Skeletal muscle tissue (tissue), 4 donors: Measurements from ENCODE around the gene MAD1L1. TPM values are rescaled to one million over a fixed set of nuclear protein-coding genes. Genes with fewer than 3 reads are reported as not detected.

Experiments
- H3K27ac ChIP-seq: one replicate; pipeline ENCODE4 v1.7.0; 2013; ENCODE audit warnings: mild to moderate bottlenecking, low read depth, low read length, inconsistent platforms
- H3K27me3 ChIP-seq, 3 donors: one replicate each; pipeline ENCODE4 v1.7.0; 2013; ENCODE audit warnings: low read length in 3 of 3; ENCODE audit not compliant: control insufficient read depth in 3 of 3, insufficient read depth in 3 of 3
- H3K36me3 ChIP-seq, 3 donors: one replicate each; pipeline ENCODE4 v1.7.0; 2013; ENCODE audit warnings: low read length in 3 of 3; ENCODE audit not compliant: control insufficient read depth in 3 of 3, insufficient read depth in 3 of 3
- H3K4me1 ChIP-seq, 3 donors: one replicate each; pipeline ENCODE4 v1.7.0; 2013; ENCODE audit warnings: low read length in 3 of 3, mild to moderate bottlenecking in 3 of 3; ENCODE audit not compliant: control insufficient read depth in 3 of 3, insufficient read depth in 3 of 3
- H3K4me3 ChIP-seq, 3 donors: one replicate each; pipeline ENCODE4 v1.7.0; 2013; ENCODE audit warnings: low read length in 3 of 3
- H3K9ac ChIP-seq, 3 donors: one replicate each; pipeline ENCODE4 v1.7.0; 2013; ENCODE audit warnings: low read length in 3 of 3, mild to moderate bottlenecking in 3 of 3, moderate library complexity in 2 of 3, low read depth in 1 of 3
- H3K9me3 ChIP-seq, 3 donors: one replicate each; pipeline ENCODE4 v1.7.0; 2013; ENCODE audit warnings: low read length in 3 of 3; ENCODE audit not compliant: control insufficient read depth in 3 of 3
- total RNA-seq: library from RNA; depleted of rRNA; stranded (reverse); fragments of >200 nt; gene quantifications from one replicate; pipeline ENCODE4 v1.2.3, GENCODE V29; 2014
- donor health status: Osteomylitis.

MAD1L1 gene
- total RNA-seq, 1 donor from 2014 or later = 42.3 TPM

DNA sequence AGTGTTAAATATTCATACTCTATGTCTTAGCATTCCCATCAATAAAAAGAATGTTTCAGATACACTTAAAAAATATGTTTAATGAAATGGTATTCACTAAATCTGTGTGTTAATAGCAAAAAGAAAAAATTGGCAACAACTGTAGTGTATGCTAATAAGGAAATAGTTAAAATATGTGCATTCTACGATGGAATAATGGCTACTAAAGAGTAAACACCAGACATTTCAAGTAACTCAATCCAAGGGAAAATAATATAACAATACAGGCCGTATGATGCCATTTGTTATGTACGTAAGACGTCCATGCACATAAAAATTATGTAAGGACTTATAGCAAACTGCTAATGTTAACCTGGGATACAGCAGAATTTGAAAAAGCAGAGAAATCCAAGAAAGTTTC is 46.6 kb downstream of the MAD1L1 start:
- Histone ChIP-seq H3K36me3 (peaks cover 0 to 2% (median 0%) of the 10 kb centered on the region in 3 donors), H3K9ac (no peak overlapping the region), H3K4me1 (peaks cover 0 to 2% (median 0%) of the 10 kb centered on the region in 3 donors), H3K4me3 (no peak overlapping the region), H3K27ac (no peak overlapping the region), H3K27me3 (no peaks in the 10 kb centered on the region), H3K9me3 (peaks cover 0 to 3% (median 0%) of the 10 kb centered on the region in 3 donors)

DNA sequence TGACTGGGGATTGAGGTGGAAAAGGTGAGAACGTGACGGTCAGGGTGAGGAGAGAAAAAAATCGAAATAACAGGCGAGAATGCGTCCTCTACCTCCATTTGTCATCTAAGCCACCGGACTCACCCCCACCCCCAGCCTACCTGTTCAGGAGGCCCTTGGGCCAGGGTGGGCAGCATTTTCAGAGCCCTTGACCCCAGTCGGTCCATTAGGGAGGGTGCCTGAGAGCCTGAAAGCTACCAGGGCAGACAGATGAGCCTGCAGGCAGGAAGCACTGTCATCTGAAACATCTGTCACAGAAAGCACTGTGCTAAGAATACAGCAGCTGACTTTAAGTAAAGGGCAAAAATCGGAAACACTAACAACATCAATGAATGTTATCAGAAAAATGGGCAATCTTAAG is 47.0 kb downstream of the MAD1L1 start:
- no peaks in the 10 kb centered on the region for H3K27me3 ChIP-seq
- H3K36me3 ChIP-seq = peaks cover 0 to 2% (median 0%) of the 10 kb centered on the region in 3 donors
- H3K4me3 ChIP-seq = no peak overlapping the region
- H3K9me3 ChIP-seq = peaks cover 0 to 3% (median 0%) of the 10 kb centered on the region in 3 donors
- no peak overlapping the region for H3K9ac ChIP-seq
- H3K27ac ChIP-seq = no peak overlapping the region
- no peaks in the 10 kb centered on the region for H3K4me1 ChIP-seq

DNA sequence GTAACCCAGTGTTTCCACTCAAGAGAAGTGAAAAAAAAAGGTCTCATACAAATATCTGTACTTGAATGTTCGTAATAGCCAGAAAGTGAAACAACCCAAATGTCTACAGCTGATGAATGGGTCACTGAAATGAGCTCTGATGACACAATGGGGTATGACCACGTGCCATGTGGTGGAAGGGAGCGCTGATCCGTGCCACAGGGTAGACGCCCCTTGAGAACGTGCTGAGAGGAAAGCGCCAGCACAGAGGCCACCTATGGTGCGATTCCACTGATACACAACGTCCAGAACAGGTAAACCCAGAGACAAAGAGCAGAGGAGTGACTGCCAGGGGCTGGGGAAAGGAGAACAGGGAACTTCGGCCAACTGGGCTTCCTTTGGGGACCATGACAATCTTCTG is 50.3 kb downstream of the MAD1L1 start:
- H3K4me1 ChIP-seq = no peaks in the 10 kb centered on the region
- peaks cover 0 to 4% (median 0%) of the 10 kb centered on the region in 3 donors for H3K36me3 ChIP-seq
- no peak overlapping the region for H3K4me3 ChIP-seq
- H3K27me3 ChIP-seq = no peaks in the 10 kb centered on the region
- H3K9ac ChIP-seq = no peak overlapping the region
- no peak overlapping the region for H3K27ac ChIP-seq
- no peaks in the 10 kb centered on the region for H3K9me3 ChIP-seq

DNA sequence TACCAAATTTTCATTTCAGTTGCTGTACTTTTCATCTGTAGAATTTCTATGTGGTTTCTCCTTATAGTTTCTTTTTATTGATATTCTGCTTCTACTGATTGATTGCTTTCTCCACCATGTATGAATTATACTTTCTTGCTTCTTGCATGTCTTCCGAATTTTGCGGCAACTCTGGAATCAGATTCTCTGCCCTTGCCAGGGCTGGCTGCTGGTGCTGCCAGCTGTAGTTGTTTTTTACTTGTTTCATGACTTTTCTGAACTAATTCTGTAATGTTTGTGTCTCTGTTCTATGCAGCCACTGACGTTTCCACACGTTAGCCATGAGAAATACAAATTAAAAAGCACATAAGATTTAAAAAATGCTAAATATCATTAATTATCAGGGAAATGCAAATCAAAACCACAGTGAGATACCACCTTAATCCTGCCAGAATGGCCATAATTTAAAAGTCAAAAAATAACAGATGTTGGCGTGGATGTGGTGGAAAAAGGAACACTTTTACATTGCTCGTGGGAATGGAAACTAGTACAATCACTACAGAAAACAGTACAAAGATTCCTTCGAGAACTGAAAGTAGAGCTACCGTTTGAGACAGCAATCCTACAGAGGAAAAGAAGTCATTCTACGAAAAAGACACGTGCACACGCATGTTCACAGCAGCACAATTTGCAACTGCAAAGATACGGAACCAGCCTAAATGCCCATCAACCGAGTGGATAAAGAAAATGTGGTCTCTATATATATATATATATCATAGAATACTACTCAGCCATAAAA is 51.5 kb downstream of the MAD1L1 start:
- Histone ChIP-seq H3K4me3 (no peak overlapping the region), H3K9ac (no peak overlapping the region), H3K27me3 (no peaks in the 10 kb centered on the region), H3K4me1 (peaks cover 0 to under 1% (median 0%) of the 10 kb centered on the region in 3 donors), H3K9me3 (no peaks in the 10 kb centered on the region), H3K36me3 (peaks cover 0 to 4% (median 0%) of the 10 kb centered on the region in 3 donors), H3K27ac (no peak overlapping the region)

DNA sequence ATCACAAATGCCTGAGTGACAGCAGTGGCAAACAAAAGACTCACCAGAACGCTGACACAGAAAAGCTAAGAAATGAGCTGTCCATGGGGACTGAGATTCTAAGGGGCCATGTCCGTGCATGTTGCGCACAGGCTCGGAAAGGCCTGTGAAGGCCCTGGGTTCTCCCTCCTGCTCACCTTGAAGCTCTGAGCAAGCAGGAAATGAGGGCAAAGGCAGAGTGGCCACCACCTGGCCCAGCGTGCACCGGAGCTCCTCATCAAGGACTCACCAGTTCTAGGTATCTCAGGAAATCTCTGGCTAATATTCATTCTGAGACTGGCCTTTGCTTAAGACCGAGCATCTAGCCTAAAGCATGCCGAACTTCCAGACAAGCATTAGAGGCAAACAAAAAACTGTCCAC is 52.7 kb downstream of the MAD1L1 start:
- Histone ChIP-seq H3K9ac (no peak overlapping the region), H3K27ac (no peak overlapping the region), H3K27me3 (no peaks in the 10 kb centered on the region), H3K9me3 (no peaks in the 10 kb centered on the region), H3K4me1 (peaks cover 1 to 12% (median 5%) of the 10 kb centered on the region in 3 donors), H3K36me3 (peaks cover 0 to 4% (median 0%) of the 10 kb centered on the region in 3 donors), H3K4me3 (no peak overlapping the region)

DNA sequence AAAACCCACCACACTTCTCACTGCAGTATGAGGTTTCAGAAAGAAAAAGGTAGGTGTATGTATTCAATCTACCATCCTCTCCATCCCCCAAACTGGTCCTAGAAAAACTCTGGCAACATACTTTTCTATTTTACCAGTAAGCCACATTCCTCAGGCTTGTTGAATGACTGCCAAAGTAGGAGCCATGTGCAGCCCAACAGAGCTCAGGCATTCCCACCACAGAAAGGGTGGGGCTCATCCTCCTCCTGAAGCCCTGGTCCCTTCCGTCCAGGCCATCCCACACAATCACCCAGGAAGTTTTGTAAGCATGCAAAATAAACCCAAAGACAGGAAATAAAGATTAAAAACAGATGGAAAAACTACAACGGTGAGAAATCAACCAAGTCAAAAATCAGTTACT is 57.2 kb downstream of the MAD1L1 start:
- H3K9ac ChIP-seq = peak overlapping the region in 2 of 3 donors; percentile 16 to 22

DNA sequence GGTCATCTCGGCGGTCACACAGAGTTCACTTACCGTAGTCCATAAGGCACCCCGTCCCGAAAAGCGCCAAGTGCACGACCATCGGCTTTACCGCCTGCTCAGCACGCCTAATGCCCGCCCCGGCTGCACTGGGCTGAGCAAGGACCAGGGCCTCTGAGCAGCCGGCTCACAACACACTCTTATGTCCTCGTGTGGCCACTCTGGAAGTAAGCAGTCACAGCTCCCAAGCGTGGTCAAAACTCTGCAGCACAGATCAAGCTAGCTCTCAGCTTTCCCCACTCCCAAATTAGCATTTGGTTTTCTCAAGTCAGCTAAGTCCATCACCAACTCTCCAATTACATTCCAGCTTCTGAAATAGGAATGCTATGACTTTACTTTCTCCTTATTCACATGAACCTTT is 57.7 kb downstream of the MAD1L1 start:
- Histone ChIP-seq H3K9ac (peak overlapping the region; percentile 7 to 74 (median 52)), H3K9me3 (no peaks in the 10 kb centered on the region)

More for the DNA sequence above, 57.2 kb downstream of the MAD1L1 start:
- Histone ChIP-seq H3K27me3 (no peaks in the 10 kb centered on the region), H3K27ac (peak overlapping the region; percentile 68), H3K9me3 (no peaks in the 10 kb centered on the region), H3K4me3 (peak overlapping the region in 1 of 3 donors; percentile 35), H3K36me3 (peaks cover under 1 to 7% (median 2%) of the 10 kb centered on the region in 3 donors), H3K4me1 (peaks cover 24 to 43% (median 36%) of the 10 kb centered on the region in 3 donors)

DNA sequence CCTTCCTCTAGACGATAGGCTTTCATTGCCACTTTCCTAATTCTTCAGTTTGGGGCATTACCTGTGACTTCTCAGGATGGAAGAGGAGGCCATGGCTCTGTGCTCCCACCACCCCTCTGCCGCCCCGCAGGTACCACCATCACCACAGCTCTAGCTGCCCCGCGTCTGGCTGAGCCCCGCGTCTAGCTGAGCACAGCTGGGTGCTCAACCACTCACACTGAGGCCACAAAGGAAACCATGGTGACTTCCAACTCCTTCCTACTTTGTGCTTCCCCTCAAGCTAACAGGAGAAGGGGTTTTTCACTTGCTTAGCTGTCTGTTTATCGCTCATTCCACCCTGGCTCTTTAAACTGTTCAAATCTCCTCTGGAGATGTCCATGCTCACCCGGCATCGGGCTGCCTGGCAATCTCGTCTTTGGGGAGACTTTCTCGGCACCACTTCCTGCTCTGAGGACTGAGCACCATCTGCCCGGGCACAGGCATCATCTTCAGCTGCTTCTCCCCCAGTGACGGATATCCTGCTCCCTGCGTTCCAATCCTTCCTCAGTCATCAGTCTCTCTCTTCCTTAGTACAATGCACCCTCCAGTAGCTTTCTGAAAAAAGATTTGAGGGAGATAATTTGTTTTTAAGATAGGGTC is 59.4 kb downstream of the MAD1L1 start:
- H3K4me3 ChIP-seq = no peak overlapping the region
- peaks cover 24 to 43% (median 36%) of the 10 kb centered on the region in 3 donors for H3K4me1 ChIP-seq
- no peak overlapping the region for H3K27ac ChIP-seq
- peak overlapping the region in 1 of 3 donors; percentile 17 for H3K9ac ChIP-seq
- no peaks in the 10 kb centered on the region for H3K9me3 ChIP-seq
- no peaks in the 10 kb centered on the region for H3K27me3 ChIP-seq
- H3K36me3 ChIP-seq = peaks cover 4 to 6% (median 6%) of the 10 kb centered on the region in 3 donors

More for the DNA sequence above, 57.7 kb downstream of the MAD1L1 start:
- no peaks in the 10 kb centered on the region for H3K27me3 ChIP-seq
- peaks cover 24 to 43% (median 36%) of the 10 kb centered on the region in 3 donors for H3K4me1 ChIP-seq
- H3K4me3 ChIP-seq = peak overlapping the region in 2 of 3 donors; percentile 45
- H3K36me3 ChIP-seq = peaks cover 2 to 5% (median 4%) of the 10 kb centered on the region in 3 donors
- peak overlapping the region; percentile 68 for H3K27ac ChIP-seq

DNA sequence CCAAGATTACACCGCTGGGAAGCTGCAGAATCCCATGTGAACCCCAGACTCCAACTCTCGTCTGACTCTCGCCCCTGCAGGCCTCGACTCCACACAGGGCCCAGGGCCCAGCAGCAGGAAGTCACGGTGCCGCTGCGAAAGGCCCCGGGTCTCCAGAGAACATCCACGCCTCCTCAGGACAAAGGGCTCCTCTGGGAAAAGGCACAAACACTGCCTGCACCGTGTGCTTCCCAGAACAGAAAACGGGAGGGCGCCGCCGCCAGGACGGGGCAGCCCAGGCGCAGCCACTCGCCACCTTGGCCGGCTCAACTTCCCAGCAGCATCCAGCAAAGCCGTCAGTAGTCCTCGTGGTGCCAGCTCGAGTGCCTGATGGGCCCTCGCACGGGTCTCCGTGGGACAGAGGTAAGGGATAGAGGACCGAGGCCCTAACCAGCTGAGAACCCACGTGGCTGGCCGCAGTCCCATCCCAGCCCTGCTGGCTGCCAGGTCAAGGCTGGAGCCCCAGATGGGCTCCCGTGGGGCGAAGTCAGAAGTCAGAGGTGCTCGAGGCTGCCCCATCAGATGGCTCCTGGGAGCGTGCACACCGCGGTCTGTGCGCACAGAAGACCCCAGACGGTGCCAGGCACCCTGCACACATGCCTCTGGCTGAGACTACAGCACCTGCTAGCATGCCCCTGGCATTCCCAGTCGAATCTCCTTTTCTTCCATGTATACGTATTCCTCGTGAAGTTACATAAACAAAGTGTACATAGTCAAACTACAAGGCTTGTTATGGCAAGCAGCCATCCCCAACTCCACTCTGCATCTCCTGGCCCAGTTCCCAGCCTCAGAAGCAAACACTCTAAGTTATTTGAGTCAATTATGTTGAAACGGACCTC is 60.2 kb downstream of the MAD1L1 start:
- H3K36me3 ChIP-seq = peaks cover 4 to 7% (median 6%) of the 10 kb centered on the region in 3 donors
- H3K4me1 ChIP-seq = peaks cover 24 to 43% (median 36%) of the 10 kb centered on the region in 3 donors
- no peak overlapping the region for H3K27ac ChIP-seq
- peak overlapping the region in 1 of 3 donors; percentile 22 for H3K4me3 ChIP-seq
- H3K9me3 ChIP-seq = no peaks in the 10 kb centered on the region
- peak overlapping the region in 2 of 3 donors; percentile 17 to 33 for H3K9ac ChIP-seq
- H3K27me3 ChIP-seq = no peaks in the 10 kb centered on the region
